ENCODE results near the gene C2orf74.
A peak's percentile ranks its signal among the peaks of the same experiment; 100 is the strongest.
"Not testable (repeated sequence)": the region's sequence is repeated elsewhere in the genome, so short reads cannot be mapped to it uniquely, and the experiment has no call there.

C2orf74 gene

GRCh38 chr2:61175036-61175435 is 13.0 kb downstream of the C2orf74 start:
- DNase-seq: no peak

GRCh38 chr2:61176755-61177726 is 15.1 kb downstream of the C2orf74 start:
- peak; percentile 94 for DNase-seq

- peak; percentile 32 for DNase-seq
Measured at GRCh38 chr2:61177727-61178549, 15.9 kb downstream of the C2orf74 start.

GRCh38 chr2:61178603-61179545 is 16.9 kb downstream of the C2orf74 start:
- no peak for DNase-seq

- no peak for DNase-seq
Measured at GRCh38 chr2:61179701-61180639, 18.0 kb downstream of the C2orf74 start.

- DNase-seq: no peak
Measured at GRCh38 chr2:61180686-61181085, 18.7 kb downstream of the C2orf74 start.

- DNase-seq: no peak
Measured at GRCh38 chr2:61181382-61182058, 19.5 kb downstream of the C2orf74 start.

- DNase-seq: no peak
Measured at GRCh38 chr2:61182059-61182383, 20.0 kb downstream of the C2orf74 start.

GRCh38 chr2:61183795-61184194 is 21.8 kb downstream of the C2orf74 start:
- DNase-seq: no peak

GRCh38 chr2:61184263-61184662 is 22.3 kb downstream of the C2orf74 start:
- DNase-seq: no peak

- no peak for DNase-seq
Measured at GRCh38 chr2:61185231-61185728, 23.3 kb downstream of the C2orf74 start.

GRCh38 chr2:61187085-61187484 is 25.1 kb downstream of the C2orf74 start:
- DNase-seq: no peak

- DNase-seq: no peak
Measured at GRCh38 chr2:61193670-61194561, 31.9 kb downstream of the C2orf74 start.

- not testable (repeated sequence) for DNase-seq
Measured at GRCh38 chr2:61194646-61195045, 32.7 kb downstream of the C2orf74 start.

- no peak for DNase-seq
Measured at GRCh38 chr2:61196671-61197070, 34.7 kb downstream of the C2orf74 start.

- DNase-seq: peak; percentile 28
Measured at GRCh38 chr2:61205132-61205531, 43.1 kb downstream of the C2orf74 start.

GRCh38 chr2:61210332-61210981 is 48.5 kb downstream of the C2orf74 start:
- DNase-seq: no peak

GRCh38 chr2:61214171-61214570 is 52.2 kb downstream of the C2orf74 start:
- no peak for DNase-seq
